GM19240 (cell line): ENCODE measurements around the gene AGK.
A peak's percentile ranks its signal among the peaks of the same experiment; 100 is the strongest.

Source experiments
- DNase-seq: peaks from one replicate; pipeline ENCODE4 v3.0.0; 2011; ENCODE audit warnings: low spot score; ENCODE audit not compliant: insufficient read length

AGK gene, protein sequence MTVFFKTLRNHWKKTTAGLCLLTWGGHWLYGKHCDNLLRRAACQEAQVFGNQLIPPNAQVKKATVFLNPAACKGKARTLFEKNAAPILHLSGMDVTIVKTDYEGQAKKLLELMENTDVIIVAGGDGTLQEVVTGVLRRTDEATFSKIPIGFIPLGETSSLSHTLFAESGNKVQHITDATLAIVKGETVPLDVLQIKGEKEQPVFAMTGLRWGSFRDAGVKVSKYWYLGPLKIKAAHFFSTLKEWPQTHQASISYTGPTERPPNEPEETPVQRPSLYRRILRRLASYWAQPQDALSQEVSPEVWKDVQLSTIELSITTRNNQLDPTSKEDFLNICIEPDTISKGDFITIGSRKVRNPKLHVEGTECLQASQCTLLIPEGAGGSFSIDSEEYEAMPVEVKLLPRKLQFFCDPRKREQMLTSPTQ

DNA sequence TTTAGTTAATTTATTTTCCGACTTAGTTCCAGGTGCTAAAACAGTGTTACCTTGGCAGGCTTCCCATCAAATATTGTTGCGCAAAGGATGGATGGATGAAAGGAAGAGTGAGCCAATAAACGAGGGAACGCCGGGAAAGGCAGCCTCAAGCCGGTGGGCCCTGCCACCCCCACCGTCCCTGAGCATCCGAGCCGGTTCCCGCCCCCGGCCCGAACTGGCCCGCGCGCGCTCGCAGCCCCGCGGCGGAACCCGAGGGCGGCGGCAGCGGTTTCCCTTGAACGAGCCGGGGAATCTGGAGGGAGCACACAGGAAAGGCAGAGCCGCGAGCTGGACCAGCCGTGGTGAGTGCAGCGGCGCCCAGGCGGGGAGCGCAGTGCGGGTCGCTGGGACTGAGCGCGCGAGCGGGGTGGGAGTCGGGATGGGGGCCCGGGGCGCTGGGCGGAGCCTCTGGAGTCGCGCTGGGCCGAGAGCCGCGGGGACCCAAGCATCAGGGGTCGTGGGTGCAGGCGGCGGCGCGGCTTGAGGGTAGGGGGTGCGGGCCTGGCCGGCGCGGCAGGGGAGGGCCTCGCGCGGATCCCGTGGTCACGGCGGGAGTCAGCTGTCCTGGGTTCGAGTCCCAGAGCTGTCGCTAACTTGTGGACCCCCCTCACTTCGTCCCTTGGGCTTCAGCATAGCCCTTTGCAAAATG, at the start of gene AGK:
AGK (plus strand) TSS at position 317 of the 688 bp plus-strand sequence. CDS start 4,057 bp downstream, outside the sequence.
- peak; percentile 70 for DNase-seq

DNA sequence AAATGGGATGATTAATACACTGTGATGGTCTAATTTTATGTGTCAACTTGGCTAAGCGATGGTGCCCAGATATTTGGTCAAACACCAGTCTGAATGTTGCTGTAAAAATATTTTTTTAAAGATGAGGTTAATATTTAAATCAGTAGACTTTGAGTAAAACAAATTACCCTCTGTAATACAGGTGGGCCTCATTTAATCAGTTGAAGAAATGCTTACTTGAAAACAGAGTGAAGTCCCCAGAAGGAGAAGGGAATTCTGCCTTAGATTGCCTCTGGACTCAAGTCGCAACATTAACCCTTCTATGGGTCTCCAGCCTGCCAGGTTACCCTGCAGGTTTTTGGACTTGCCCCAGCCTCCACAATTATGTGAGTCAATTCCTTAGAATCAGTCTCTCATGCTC, 49.8 kb upstream of the AGK start:
- DNase-seq = no peak

DNA sequence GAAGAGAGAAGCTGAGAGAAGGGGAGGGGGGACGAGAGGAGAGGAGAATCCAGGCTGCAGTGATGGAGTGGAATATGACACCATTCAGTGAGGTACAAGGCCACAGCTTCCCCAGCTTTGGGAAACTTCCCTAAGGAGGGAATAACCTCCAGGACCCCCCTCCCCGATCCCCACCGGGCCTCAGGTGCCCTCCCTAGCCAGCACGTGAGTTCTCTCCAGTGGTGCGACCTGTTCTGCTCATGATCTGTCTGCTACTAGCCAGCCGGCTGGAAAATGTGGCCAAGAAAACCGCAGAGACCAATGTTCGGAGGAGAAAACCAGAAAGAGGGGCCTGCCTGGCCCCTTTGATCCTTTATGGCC, 39.9 kb upstream of the AGK start:
- DNase-seq = no peak

DNA sequence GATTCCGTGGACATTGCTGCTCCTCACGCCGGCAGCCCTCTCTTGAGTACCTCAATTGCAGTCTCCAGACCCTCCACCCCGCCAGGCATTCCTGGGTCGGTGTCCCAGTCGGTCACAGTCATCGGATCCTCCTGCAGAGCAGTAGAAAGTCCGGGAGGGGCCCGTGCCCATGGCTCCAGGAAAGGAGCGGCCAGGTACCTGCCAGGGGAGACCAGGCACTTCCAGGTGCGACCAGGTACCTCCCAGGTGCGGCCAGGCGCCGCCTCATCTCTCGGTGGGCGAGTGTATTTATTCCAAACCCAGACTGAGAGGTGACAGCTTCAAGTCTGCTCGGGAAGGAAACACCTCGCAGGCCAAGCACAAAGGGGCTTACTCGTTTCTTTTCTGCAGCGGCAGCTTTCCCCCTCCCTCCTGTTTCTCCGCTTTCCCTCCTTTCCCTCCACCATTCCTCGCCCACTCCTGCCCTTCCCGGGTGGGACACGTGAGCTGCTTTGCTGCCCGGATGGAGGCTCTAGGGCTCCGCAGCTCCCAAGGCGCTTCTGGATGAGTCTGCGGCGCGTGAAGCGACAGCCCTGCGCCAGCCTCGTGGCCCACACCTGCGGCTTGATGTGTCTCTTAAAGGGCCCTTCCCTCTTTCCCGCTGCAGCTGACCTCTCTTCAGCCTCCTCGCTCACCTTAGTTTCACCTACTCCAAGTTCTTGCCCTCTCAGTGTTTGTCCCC, 39.4 kb upstream of the AGK start:
- no peak for DNase-seq

DNA sequence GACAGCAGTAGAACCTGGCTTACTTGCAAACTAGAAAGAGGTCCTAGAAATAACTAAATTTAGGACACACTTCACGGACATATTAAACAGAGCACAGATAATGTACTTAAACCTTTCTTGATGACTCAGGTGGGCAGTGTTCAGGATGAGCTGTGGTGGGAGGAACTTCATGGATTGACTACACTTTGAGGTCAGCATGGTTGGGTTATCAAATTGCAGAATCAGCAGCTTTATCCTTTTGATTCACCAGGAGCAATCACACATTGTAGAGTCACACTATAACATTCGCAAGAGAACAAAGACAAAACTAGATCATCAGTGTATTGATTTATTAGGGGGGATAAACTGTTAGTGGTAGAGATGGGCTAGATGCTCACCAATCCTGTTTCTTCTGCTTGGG, 38.6 kb upstream of the AGK start:
- no peak for DNase-seq

DNA sequence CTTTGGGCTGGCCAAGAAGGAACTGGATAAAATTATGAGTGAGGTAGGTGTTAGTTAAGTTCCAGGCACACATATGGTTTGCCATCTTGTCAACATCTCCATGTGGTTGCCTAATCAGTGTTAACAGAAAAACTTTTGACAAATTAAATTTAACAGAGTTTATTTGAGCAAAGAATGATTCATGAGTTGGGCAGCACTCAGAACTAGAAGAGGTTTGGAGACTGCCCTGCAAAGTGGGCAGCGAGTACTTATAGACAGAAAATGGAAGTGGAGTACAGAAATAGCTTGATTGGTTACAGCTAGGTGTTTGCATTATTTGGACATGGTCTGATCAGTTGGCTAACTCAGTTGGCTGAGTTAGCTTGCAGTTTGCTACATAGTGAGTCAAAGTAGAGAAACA, 37.5 kb upstream of the AGK start:
- DNase-seq = no peak

DNA sequence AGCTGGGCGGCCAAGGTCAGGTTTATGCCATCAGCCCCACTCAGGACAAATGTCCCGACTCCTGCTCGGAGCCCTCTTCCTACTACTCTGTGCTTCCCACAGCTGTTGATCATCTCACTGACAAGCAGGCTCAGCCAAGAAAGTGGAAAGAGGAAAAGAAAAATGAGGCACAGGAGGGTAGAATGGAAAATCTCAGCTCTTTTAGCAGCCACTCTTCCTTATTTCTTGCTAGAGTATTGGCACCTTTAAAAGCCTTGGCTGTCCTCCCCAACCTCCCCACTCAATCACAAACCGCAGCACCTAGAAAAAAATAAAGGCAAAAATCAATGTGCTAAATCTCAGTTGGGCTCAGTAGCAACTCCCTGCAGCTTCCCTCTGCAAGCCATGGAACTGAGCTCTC, 35.3 kb upstream of the AGK start:
- DNase-seq = no peak

DNA sequence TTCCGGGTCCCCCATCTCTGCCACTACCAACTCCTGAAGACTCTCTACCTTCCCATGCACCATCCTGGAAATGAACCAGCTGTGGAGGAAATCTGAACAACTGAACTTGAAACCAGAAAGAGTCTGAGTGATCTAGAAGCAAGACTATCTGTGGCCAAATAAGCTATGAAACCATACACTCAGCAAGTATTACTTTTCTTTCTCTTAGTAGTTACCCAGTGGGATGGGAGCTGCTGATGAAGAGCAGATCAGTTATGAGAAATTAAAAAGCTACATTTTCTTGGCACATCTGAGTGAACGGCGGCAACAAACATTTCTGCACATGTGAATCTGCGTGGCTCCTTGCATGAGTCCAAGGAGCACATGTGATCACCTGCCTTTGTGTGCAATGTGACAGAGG, 31.6 kb upstream of the AGK start:
- no peak for DNase-seq

DNA sequence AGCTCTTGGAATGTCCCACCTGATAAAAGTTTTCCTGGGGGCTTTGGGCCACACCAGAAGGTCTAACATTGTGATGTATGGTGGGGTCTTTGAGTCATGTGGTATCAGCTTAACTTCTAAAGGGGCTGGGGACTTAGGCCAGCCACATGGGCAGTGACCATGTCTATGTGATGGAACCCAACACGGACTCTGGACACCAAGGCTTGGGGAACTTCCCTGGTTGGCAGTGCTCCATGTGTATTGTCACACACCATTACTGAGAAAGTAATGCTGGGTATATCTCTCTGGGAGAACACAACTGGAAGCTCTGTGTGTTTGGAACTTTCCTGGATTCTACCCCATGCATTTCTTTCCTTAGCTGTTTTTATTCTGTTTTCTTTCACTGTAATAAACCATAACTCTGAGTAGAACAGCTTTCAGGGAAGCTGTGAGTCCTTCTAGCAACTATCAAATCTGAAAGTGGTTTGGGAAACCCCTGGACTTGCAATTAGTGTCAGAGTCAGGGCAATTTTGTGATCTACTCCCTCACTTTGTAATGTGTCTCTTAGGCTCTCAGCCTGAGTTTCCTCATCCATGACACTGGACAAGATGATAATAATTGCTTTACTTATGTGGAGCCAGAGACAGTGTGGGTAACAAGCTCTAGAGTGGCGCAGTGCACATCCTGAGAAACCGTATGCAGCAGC, 28.4 kb upstream of the AGK start:
- no peak for DNase-seq

DNA sequence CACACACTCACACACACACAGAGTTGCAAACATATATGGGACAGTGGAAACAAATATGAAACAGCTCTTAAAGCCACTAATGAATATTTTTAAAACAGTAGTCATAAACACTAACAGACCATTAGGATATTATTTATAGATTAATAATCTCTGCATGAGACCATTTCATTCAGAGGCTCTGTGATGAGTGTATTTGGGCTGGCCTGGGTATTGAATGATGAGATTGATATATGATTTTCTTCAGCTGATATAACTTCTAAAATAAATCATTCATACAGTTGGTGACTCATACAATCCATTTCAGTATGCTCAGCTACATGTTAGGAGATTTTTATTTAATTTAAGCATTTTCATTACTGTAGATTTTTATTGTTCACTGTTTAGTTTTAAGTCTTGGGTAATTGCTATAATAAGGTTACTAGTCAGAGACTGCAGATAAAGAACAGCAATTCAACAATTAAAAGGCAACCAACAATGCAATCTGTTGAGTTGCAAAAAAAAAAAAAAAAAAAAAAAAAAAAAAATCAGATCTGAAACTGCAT, 25.2 kb upstream of the AGK start:
- no peak for DNase-seq

DNA sequence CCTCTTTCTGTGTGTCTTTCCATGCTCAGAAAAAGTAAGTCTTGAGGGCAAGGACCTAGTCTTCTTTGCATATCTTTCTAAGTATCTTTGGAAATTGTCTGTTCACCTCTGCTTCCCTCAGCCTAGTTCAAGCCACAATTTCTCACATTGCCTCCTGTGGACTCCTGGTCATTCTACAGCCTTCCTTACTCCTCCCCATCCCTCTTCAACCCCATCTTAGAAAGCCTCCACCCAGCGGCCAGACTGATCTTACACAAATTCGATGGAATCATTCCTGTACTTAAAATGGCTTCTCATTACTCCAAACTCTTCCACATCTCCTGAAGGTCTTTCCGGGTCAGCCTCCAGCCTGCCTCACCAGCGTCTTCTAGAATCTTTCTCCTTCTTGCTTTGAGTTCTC, 24.1 kb upstream of the AGK start:
- no peak for DNase-seq

DNA sequence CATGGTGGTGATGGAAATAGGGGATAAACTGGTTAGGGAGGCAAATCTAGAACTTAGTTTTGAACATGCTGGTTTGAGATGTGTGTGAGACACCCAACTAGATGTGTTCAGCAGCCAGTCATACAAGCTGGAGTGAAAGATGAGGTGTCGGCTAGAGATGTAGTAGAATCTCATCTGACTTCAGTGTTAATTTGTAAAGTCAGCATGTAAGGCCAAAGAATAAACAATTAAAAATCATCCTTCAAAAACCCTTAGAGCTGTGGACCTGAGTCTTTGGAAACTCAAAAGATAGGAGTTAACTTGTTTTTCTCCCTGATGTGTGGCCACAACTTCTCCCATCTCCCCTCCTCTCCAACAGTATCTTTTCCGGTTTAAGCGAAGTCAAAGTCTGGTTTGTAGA, 22.8 kb upstream of the AGK start:
- no peak for DNase-seq

DNA sequence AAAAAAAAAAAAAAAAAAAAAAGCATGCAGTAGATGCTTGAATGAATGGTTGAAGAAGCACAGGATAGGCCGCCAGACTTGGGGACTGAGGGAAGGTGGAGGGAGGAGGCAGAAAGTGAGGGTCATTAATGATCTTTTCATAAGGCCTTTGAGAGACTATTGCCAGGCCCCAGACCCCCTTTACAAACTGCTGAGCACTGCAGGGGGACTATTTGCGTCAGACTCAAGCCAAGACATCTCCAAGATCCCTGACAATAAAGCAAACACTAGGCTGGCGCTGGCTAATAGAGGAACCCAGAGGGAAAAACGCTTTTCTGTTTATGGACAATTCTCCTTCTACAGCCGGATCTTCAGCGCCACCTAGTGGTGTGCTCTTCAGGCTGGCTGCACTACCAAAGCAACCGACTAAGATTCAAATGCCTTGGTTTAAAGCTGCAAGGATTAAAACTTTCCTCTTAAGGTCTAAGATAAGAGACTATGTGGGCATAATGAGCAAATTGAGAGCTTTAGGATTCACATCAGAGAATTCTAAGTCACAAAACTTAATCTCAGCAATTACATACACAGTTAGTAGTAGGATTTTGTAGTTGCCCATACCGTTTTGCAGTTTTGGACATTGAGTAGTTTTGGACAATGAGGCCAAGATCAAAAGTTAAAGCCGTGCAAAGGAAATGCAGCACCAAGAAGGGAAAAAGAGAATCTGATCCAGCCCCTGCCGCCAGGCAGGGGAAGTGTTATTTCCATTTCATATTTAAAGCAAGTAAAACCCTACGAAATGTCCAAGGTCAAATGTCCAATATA, 17.9 kb upstream of the AGK start:
- DNase-seq = peak; percentile 39

DNA sequence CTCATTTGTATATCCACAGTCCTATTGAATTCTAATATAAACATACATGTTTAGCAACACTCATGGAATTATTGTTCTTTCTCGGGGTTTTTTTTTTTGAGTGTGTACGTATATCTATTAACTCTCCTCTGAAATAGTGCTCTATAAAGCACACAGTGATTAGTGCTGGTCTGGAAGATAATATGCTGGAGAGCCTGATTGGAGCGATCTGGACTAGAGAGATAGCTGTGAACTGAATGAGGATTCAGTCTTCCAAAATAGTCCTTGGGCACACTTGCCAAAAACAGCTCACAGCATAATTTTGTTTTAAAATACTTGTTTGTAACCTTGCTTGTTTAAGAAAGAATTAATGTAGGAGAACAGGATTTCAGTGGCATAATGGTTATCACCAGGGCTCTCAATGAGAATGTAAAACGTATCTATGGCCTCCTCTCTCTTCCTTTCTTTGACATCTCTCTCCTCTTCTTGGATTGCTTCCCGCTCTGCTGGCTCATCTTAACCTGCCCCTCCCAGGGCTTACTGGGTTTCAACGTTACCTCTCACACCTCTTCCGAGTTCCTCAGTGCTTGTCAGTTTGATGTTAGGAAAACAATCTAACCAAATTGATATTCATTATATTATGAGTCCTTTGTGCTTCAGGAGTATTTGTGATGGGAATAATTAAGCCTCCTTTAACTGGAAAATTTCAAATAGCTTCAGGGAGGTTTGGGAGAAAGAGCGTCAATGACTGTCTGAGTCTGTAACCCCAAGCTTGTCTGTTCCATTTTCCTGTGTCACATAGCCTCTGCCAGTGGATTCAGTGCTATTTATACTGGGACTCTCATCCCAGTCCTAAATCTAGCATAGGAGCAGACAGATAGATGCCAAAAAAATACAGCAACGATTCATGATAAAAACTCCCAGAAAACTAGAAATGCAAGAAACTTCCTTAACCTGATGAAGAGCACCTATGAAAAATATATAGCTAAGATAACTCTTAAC, 16.2 kb upstream of the AGK start:
- no peak for DNase-seq

DNA sequence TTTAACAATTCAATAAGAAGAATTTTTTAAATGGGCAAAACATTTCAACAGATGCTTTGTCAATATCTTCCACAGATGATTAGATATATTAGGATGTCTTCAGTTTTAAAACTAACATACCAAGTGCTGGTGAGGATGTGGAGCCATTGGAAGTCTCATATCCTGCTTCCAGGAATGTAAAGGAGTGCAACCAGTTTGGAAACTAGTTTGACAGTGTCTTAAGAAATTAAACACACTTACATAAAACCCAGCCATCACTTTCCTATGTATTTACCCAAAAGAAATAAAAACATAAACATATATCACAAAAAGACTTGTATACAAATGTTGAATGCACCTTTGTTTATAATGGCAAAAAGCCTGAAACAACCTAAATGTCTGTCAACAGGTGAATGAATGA, 13.3 kb upstream of the AGK start:
- DNase-seq = no peak

DNA sequence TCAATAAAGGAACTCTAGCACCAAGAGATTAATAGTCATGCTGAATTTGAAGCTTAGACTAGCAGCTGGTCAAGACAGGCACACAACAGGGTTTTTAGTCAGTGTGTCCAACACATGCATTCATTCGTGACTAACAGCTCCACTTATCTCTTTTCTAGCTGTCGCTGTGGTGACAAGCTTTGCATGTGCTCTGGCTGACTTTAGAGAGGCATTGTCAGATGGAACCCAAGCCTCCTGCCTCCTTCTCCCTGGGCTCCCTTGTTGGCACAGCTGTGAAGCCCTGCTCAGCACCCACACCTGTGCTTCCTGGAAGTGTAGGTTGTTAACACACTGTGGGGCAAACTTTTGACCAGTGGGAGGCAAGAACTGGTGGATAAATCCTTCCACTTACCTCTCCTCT, 9.8 kb upstream of the AGK start:
- no peak for DNase-seq

DNA sequence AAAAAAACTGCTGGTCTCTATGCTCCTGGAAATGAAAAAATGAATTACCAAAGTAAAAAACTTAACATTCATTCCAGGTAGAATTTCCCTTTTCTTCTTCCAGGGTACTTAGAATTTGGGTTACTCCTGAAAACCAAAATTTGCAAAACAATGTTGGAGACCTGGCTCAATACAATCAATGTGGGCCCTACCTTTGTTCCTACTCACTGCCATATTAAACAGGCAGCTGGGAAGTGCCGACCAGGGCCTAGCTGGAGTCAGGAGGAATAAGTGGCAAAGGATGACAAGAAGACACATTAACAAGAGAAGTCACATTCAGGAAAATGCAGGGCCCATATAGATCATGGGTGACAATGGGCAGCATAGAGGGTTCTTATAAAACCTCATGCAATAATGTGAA, 6.4 kb upstream of the AGK start:
- no peak for DNase-seq

DNA sequence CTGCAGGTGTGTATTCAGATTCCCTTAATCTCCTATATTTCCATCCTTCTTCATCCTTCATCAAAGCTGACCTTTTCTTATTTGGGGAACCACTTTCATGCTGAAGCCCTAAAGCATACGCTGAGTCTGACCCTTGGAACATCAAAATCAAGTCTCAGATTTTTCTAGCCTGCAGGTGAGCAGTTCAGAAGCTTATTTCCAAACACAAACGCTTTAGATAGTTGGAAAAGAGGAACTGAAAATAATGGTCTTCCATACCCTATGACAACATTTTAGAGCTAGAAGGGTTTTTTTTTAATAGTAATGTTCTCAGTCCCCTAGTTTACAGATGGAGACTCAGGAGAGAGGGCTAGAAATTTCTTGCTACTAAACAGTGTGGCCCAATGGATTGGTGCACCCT, 1.6 kb upstream of the AGK start:
- DNase-seq = no peak

DNA sequence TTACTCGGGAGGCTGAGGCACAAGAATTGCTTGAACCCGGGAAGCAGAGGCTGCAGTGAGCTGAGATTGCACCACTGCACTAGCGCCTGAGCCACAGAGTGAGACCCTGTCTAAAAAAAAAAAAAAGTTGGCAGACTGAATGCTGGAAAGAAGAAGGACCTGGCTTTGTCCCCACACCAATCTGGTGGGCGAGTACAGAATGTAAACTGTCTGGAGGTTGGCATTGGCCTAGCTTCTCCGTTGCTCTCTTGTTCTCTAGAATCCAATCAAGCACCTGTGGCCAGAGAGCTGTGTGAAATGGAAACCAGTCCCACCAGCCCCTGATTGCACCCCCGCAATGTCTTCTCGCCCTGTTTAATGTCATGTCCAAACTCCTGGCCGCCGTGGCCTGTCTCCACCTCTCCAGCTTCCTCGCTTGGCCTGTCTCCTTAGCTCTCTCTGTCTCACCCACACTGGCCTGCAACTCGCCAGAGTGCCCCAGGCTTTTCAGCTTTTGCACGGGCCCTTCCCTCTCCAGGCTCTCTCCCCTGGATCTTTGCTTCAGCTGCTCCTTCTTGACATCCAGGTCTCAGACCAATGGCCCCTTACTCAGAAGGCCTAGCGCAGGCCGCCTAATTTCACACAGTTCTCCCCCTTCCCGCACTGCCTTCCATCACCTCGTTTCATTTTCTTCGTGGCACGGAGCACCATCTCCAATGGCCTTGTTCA, 670 bp upstream of the AGK start:
- DNase-seq = no peak
